Omental fat pad (tissue), 4 donors: ENCODE results near the gene C3orf80. TPM values are rescaled to one million over a fixed set of nuclear protein-coding genes. Genes with fewer than 3 reads are reported as not detected.
"Not testable (repeated sequence)": the region's sequence is repeated elsewhere in the genome, so short reads cannot be mapped to it uniquely, and the experiment has no call there.

ENCODE experiments used
- ATAC-seq: fragments of 150-250 bp; one replicate; pipeline ENCODE4 v1.9.1; 2016; ENCODE audit warnings: mild to moderate bottlenecking, moderate library complexity; ENCODE audit not compliant: low FRiP score
- DNase-seq: peaks from one replicate; pipeline ENCODE4 v3.0.0-alpha.2; 2019; ENCODE audit warnings: low spot score
- CTCF ChIP-seq, 3 donors: fragments of 450-650 bp; IDR thresholded peaks; one replicate each; pipeline ENCODE4 v1.5.1; 2016 to 2017; ENCODE audit warnings: antibody characterized with exemption in 3 of 3, mild to moderate bottlenecking in 3 of 3, moderate library complexity in 2 of 3
- total RNA-seq, 4 donors: library from RNA; depleted of rRNA; stranded (reverse); fragments of >200 nt; gene quantifications; one replicate each; pipeline ENCODE4 v1.1.0, GENCODE V29; 2016

The C3orf80 gene
- total RNA-seq, 4 donors from 2014 or later = 0.24 to 0.95 (median 0.33) TPM

GRCh38 chr3:160226026-160226907 is 1.0 kb downstream of the C3orf80 start:
- TF ChIP-seq CTCF (IDR thresholded peaks at IDR 0.05) = no peak
- no peak for DNase-seq
- ATAC-seq = no peak

DNA sequence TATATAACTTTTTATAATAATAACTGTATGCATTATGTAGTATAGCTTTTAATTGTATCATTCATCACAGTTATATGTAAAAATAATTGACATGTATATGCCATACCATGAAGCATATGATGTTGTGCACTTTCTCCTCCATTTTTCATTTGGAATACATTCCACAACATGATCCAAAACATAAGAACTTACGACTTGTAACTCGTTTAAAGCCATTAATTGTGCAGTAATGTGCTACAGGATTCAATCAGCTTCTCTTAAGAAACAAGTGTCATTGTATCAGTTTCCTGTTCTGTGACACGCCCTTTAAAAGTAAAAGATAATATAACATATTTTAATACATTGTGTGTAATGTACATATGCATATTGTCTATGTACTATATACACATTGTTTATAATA is 2.2 kb downstream of the C3orf80 start:
- TF ChIP-seq CTCF (IDR thresholded peaks at IDR 0.05) = no peak
- ATAC-seq = no peak
- DNase-seq = no peak

- no peak for ATAC-seq
- no peak for TF ChIP-seq CTCF (IDR thresholded peaks at IDR 0.05)
Observed at GRCh38 chr3:160232014-160232413, 6.8 kb downstream of the C3orf80 start.

DNA sequence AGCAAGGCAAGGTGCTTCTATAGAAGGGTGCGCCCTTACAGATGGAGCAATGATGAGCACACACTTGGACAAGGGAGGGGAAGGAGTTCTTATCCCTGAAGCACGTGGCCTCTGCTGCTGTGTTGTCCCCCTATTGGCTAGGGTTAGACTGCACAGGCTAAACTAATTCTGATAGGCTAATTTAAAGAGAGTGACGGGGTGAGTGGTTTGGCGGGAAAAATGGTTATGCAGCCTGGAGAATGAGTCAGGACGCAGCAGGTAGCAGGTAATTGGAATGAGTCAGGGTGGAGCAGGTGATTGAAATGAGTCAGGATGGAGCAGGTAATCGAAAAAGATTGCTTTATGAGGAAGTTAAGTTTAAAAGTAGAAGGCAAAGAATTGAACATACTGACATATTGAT is 15.5 kb downstream of the C3orf80 start:
- not testable (repeated sequence) for ATAC-seq, DNase-seq

More at GRCh38 chr3:160232014-160232413, 6.8 kb downstream of the C3orf80 start:
- no peak for DNase-seq

- DNase-seq (no peak), ATAC-seq (no peak)
- no peak for TF ChIP-seq CTCF (IDR thresholded peaks at IDR 0.05)
Observed at GRCh38 chr3:160245261-160245800, 20.1 kb downstream of the C3orf80 start.

GRCh38 chr3:160247766-160248165 is 22.5 kb downstream of the C3orf80 start:
- ATAC-seq = no peak
- no peak for TF ChIP-seq CTCF (IDR thresholded peaks at IDR 0.05)

DNA sequence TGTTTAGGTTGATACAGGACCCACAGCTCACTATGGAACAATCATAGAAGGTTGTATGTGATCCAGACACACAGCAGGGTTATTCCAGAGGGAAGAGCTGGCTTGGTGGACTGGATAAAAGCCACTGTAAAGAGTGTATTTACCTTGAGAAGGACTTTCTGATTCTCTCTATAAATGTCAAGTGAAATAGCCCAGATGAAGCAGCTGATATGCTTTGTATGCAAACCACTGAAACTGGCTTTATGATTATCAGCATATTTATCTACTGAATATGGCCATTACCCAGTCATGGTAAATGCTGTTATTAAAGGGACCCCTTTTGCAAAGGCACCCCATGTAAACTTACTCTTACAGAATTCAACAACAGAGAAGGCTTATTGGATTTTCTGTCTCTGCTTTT is 28.1 kb downstream of the C3orf80 start:
- TF ChIP-seq CTCF (IDR thresholded peaks at IDR 0.05) = no peak
- DNase-seq (no peak), ATAC-seq (no peak)

More at GRCh38 chr3:160247766-160248165, 22.5 kb downstream of the C3orf80 start:
- no peak for DNase-seq
